Testis (tissue), 3 donors: Measurements from ENCODE around the gene KIF21B. TPM values are rescaled to one million over a fixed set of nuclear protein-coding genes. Genes with fewer than 3 reads are reported as not detected.
A peak's percentile ranks its signal among the peaks of the same experiment; 100 is the strongest.

Experiments
- DNase-seq: peaks from one replicate; pipeline ENCODE4 v3.0.0-alpha.2; 2019
- H3K27ac ChIP-seq, 2 donors: fragments of 200-600 bp; sonication (generic); one replicate each; pipeline ENCODE4 v1.5.1; 2019
- H3K27me3 ChIP-seq: fragments of 200-600 bp; sonication (generic); one replicate; pipeline ENCODE4 v1.5.1; 2019
- H3K36me3 ChIP-seq: fragments of 200-600 bp; sonication (generic); one replicate; pipeline ENCODE4 v1.5.1; 2017; ENCODE audit warnings: low read depth; ENCODE audit errors: missing control alignments
- H3K4me1 ChIP-seq: fragments of 200-600 bp; sonication (generic); one replicate; pipeline ENCODE4 v1.5.1; 2019
- H3K4me3 ChIP-seq, 2 donors: fragments of 200-600 bp; sonication (generic); one replicate each; pipeline ENCODE4 v1.5.1; 2017 to 2019
- H3K9me3 ChIP-seq: fragments of 200-600 bp; sonication (generic); one replicate; pipeline ENCODE4 v1.5.1; 2017
- CTCF ChIP-seq, 3 experiments: fragments of 450-650 bp in 2 of 3; fragments of 200-600 bp in 1 of 3; sonication (generic) in 1 of 3; IDR thresholded peaks; one replicate each; pipeline ENCODE4 v1.5.1; 2016 to 2019; ENCODE audit warnings: antibody characterized with exemption in 3 of 3, mild to moderate bottlenecking in 2 of 3, moderate library complexity in 1 of 3
- POLR2A ChIP-seq: fragments of 450-650 bp; IDR thresholded peaks from one replicate; pipeline ENCODE4 v1.6.1; 2017; ENCODE audit warnings: antibody characterized with exemption, mild to moderate bottlenecking, moderate library complexity
- WGBS, 2 donors: methylation state at CpG; one replicate each; pipeline ENCODE4 v1.1.5; 2018; 5-methylcytosine and 5-hydroxymethylcytosine counted together
- intact Hi-C: fragments of 100-400 bp; cut with DNase I; formaldehyde crosslinking; loops from one replicate; pipeline ENCODE4 v1.15.1; 2023; ENCODE audit warnings: low total_unique reads
- polyA plus RNA-seq: library from polyadenylated mRNA; stranded (reverse); fragments of 350-450 nt; fragmentation: Illumina TruSeq; extraction: RNeasy Lipid Tissue Mini Kit (QIAGEN cat#74804); gene quantifications from one replicate; pipeline ENCODE4 v1.2.3, GENCODE V29; 2014; ENCODE audit warnings: low read depth, low replicate concordance; ENCODE audit not compliant: insufficient read depth
- total RNA-seq, 2 donors: library from RNA; depleted of rRNA; stranded (reverse); fragments of >200 nt; gene quantifications; one replicate each; pipeline ENCODE4 v1.2.3, GENCODE V29; 2016

The KIF21B gene
- total and polyA plus RNA-seq, 3 donors from 2014 or later: 23.3 to 32.7 (median 32.3) TPM

DNA sequence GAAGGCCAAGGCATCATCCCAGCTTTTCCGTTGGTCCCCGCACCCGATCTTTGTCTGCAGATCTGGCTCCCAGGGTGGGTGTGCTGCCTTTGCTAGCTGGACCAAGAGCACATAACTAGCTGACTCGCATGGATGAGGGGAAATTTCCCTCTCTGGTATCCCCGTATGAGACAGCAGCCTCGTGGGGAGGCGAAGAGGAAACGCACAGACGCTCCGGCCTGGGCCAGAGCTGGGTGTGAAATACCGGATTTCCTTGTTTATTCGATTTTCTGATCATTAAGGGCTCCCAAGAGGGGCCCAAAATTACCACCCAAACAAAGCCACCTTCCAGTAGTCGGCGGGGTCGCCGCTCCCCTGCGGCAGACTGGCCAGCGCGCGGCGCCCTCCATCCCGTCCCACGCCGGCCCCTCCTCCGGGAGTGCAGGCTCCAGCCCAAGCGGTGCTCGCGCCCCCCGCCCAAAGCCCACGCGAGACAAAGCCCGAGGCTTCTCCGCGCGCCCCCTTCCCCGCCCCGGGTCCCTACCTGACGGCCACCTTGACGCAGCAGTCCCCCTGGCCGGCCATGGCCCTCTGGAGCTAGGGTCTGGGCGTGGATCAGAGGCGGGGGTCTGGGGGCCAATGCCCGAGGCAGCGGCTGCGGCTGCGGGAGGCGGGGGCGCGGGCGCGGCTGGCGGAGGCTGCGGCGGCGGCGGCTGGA lies 546 bp downstream of the KIF21B start:
- Histone ChIP-seq H3K9me3 (no peaks in the 10 kb centered on the region), H3K4me3 (peak overlapping the region; percentile 56 to 64), H3K27me3 (no peaks in the 10 kb centered on the region), H3K27ac (no peak overlapping the region), H3K4me1 (peaks cover 7% of the 10 kb centered on the region), H3K36me3 (no peaks in the 10 kb centered on the region)
- DNase-seq: no peak
- WGBS, 2 donors: 6 to 7% methylated on average over 19 to 56 of the region's 56 CpGs
- intact Hi-C loops: no loop called here
- no peak for TF ChIP-seq POLR2A
- no peak for TF ChIP-seq CTCF (IDR thresholded peaks at IDR 0.05)

GRCh38 chr1:201022493-201022819 lies 1.1 kb downstream of the KIF21B start:
- Histone ChIP-seq H3K4me3 (peak overlapping the region in 1 of 2 donors; percentile 64), H3K27me3 (no peaks in the 10 kb centered on the region), H3K36me3 (no peaks in the 10 kb centered on the region), H3K27ac (no peak overlapping the region), H3K4me1 (peaks cover 7% of the 10 kb centered on the region), H3K9me3 (no peaks in the 10 kb centered on the region)
- TF ChIP-seq POLR2A (no peak), CTCF (IDR thresholded peaks at IDR 0.05) (no peak)
- no peak for DNase-seq
- 62 to 80% methylated on average over 2 of the region's 2 CpGs for whole genome bisulfite sequencing, 2 donors
- intact Hi-C loops: no loop called here

- no peak for DNase-seq
- intact Hi-C loops: no loop called here
- TF ChIP-seq POLR2A (no peak), CTCF (IDR thresholded peaks at IDR 0.05) (no peak)
- WGBS, 2 donors: 78 to 91% methylated on average over 7 of the region's 7 CpGs
- no peak overlapping the region for H3K4me3 ChIP-seq
- H3K4me1 ChIP-seq: peaks cover 7% of the 10 kb centered on the region
- no peaks in the 10 kb centered on the region for H3K27me3 ChIP-seq
- no peak overlapping the region for H3K27ac ChIP-seq
- no peaks in the 10 kb centered on the region for H3K9me3 ChIP-seq
- no peaks in the 10 kb centered on the region for H3K36me3 ChIP-seq
Measured at GRCh38 chr1:201021630-201022492, 1.7 kb downstream of the KIF21B start.

GRCh38 chr1:201020721-201021629 lies 2.5 kb downstream of the KIF21B start:
- H3K4me3 ChIP-seq: no peak overlapping the region
- 63 to 74% methylated on average over 8 to 11 of the region's 11 CpGs for WGBS, 2 donors
- no peak for DNase-seq

More at GRCh38 chr1:201020721-201021629, 2.5 kb downstream of the KIF21B start:
- H3K27ac ChIP-seq: no peak overlapping the region
- H3K36me3 ChIP-seq: no peaks in the 10 kb centered on the region
- TF ChIP-seq CTCF (IDR thresholded peaks at IDR 0.05) (no peak), POLR2A (no peak)
- H3K4me1 ChIP-seq: peaks cover 15% of the 10 kb centered on the region
- no peaks in the 10 kb centered on the region for H3K9me3 ChIP-seq
- intact Hi-C loops: no loop called here
- no peaks in the 10 kb centered on the region for H3K27me3 ChIP-seq
